ENCODE measurements around the gene THPO. TPM values are rescaled to one million over a fixed set of nuclear protein-coding genes. Genes with fewer than 3 reads are reported as not detected.

The THPO gene
- total RNA-seq, 1 experiment from 2014 or later: not detected

DNA sequence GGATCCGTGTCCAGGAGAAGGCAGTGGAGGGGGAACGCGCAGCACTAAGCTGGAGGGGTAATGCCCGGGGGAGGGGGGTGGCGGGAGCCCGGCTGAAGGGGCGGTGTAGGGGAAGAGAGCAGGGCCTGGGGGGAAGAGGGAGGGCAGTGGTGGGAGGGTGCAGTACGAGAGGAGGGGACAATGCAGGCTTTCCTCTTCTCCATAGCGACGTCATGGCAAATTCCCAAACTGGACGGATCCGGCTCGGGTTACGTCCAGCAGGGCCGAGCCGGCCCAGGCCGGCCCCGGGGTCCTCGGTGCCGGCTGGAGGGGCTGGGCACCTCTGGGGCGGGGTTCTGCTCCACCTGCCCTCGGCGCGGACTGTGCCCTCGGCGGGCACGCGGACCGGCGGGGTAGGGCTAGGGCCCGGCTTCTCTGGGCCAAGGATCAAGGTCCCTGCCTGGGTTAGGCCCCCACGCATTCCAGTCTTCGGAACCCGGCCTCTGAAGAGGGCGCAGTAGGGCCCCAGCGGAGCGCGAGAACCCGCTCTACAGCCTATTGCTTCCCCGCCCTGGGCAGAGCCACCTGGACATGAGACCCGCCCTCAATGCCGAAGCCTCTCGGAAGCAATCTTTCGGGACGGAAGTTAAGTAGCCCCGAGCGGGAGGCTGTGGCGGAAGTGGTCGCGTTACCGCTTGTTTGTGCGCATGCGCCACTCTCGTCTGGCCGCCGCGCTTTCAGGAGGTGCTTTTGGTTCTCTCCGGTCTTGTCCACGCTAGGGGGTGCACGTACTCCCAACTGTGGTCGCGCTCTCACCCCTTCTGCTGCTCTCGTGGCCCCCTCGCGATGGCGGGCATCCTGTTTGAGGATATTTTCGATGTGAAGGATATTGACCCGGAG lies 15.1 kb downstream of the THPO start:
- peak; percentile 99 for DNase-seq (ENCODE audit: low read depth)

DNA sequence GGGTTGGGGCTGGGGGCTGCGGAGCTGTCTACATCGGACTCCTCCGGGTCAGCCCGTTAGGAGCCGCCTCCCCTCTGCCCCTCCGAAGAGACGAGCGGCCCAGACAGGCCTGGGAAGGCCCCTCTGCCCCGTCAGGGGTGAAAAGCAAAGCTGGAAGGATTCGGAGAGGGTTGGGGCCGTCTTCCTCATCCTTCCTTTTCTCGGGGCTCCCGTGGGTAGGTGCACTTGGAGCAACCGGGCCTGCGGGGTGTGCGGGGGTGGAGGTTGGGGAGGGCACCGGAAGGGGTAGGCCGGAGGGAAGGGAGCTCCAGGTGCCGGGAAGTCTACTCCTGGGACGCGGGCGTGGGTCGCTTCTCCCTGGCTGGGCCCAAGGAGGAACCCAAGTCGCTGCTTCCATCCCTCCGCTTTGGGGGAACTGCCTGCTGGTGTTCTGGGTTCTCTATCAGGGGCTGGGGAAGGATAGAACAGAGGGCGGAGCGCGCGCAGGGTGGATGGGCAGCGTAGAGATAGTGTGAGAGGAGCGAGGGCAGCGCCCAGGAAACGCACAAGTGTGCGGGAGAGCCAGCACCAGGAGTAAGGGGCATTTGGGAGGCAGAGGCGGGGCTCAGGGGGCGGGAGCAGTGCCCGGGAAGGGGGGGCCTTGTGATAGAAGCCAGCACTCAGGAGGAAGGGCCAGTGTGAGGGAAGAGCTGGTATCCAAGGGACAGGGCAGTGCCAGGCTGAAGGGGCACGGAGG lies 15.9 kb downstream of the THPO start:
- peak; percentile 79 for DNase-seq (ENCODE audit: low read depth)

DNA sequence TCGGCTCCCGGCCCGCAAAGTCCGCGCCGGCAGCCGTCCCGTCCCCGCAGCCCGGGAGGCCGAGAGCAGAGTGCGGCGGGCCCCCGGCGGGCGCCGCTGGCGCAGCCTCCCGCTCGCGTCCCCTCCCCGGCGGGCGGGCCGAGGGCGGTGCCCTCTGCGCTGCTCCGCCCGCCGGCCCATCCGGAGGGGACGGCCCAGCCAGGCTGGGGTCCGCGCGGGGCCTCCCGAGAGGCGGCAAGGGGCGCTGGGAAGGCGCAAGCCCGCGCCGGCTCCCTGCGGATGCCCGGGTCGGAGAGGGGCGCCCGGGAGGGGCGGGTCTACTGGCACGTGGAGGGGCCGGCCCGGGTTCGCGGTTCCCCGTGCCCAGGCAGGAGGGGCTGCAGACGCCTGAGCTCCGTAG lies 16.5 kb downstream of the THPO start, which contains the start of the genes CLCN2 and POLR2H:
CLCN2 (minus strand) TSS at position 74 of the 400 bp plus-strand sequence. CDS start 126 bp downstream, outside the sequence.
POLR2H (plus strand) TSS at position 179 of the 400 bp plus-strand sequence. CDS start 1,783 bp downstream, outside the sequence.
- DNase-seq (ENCODE audit: low read depth): peak; percentile 76

DNA sequence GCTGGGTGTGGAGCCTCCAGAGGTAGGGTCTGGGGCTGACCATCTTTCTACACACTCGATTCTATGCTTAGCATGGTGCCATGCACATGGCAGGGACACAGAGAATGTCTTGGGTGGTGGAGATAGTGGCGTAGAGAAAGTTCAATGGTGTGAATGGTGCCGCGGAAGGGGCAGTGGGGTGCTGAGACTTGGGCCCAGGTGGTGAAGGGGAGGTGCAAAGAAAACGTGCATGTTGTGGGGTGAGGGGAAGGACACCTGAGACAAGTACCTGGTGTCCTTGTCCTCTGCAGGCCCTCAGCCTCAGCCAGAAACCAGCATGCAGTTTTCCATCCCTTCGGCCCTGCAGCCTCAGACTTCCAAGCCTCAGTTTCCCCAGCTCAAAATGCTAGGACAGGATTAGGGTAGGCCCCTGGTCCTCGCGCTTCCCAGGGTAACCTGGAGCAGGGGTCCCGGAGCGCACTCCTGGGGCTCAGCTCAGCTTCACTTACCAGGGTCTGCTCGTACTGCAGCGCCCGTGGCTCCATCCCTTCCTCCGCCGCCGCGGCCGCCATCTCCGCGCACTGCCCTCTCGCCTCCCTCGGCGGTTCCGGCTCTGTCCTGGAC lies 17.0 kb downstream of the THPO start:
- DNase-seq (ENCODE audit: low read depth): no peak

DNA sequence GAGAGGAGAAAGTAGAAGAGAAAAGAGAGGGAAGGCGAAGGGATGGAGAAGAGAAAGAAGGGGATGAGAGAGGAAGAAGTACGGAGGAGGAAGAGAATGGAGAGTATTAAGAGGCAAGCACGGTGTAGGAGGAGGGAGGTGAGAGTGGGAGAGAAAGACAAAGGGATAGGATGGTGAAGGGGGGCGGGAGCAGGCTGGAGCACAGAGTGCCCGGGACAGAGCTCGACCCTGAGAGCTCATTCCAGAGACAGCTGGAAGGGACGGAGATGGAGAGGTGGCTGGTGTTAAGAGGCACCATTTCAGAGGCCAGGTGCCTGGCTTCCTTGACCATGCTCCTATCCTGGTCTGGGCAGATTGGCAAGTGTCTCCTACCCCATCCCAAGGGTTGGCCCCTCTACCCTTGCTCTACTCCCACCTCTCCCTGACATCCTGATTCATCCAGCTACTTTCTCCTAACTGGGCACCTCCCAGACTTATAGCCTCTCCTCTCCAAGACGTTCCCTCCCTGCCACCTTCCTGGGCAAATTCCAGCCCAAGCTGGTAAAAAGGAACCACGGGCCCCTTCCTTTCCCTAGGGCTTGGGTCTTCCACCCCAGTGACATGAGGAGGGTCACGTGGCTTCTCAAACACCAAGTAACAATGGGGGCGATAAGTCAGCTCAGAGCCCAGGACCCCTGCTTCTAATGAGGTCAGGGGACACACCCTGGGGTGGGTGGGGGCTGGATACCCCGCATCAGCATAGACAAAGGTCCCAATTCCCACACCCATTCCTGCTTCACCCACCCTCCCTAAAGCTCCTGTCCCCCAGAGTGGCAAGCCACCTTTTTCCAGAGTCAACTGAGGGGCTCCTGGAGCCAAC lies 17.7 kb downstream of the THPO start:
- no peak for DNase-seq (ENCODE audit: low read depth)

DNA sequence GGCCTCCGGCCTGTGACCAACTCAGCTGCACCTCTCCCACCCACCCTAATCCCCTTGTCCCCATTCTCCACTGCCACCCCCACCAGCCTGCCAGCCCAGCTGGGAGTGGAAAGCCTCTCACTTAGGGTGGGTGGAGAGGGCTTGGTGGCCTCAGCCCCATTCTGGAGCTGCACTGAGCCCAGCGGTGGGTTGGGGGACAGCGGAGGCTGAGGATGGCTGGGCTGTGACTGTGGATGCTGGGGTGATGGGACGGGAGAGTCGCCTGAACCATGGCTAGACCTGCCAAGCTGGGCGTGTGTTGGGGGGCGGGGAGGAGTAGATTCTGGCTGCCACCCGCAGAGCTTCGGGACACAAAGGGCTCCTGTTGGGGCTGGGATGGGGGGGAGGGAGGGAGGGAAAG lies 18.4 kb downstream of the THPO start:
- DNase-seq (ENCODE audit: low read depth): no peak

DNA sequence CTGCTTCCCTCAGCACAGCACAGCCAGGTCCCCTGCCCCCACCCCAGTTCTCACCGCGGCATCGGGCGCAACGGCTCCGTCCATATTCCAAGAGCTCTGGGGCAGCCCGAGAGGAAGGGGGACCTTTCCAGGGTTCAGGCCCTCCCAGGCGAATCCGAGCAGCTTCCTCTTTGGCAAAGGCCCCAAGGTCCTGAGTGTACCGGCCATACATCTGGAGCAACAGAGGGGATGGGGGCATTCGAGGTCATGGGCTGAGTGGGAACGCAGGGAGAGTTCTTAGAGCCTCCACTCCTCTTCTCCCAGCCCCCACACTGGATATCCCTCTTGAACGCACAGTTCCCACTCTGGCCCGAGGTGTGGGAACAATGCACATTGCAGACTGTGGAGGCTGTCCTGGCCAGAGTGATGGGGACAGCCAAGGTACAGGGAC lies 19.1 kb downstream of the THPO start:
- no peak for DNase-seq (ENCODE audit: low read depth)

DNA sequence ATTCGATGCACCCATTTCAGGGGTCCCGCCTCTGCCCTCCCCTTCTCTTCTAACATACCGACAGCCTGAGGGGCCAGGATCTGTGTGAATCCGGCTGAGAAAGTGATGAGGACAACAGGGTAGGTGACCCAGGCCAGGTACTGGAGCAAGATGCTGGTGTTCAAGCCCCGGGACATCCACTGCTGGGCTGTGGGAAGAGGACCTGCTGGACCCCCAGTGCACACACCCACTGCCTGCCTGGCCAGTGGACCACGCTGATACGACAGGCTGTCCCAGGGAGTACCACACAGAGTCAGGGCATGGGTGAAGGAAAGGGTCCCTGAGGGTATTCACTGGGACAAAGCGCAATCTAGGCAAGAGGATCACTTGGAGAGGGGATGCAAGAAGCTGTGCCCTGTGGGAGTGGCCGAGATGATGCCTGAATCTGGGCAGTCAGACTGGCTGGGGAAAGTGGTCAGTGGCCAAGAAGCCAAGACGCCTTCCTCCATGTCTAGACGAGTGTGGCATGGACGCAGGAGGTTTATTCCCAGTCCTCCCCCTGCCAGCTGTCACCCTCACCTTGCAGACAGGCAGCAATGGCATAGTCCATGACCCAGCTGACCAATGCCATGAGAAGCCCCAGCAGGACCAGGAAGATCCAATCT lies 19.8 kb downstream of the THPO start:
- DNase-seq (ENCODE audit: low read depth): no peak

DNA sequence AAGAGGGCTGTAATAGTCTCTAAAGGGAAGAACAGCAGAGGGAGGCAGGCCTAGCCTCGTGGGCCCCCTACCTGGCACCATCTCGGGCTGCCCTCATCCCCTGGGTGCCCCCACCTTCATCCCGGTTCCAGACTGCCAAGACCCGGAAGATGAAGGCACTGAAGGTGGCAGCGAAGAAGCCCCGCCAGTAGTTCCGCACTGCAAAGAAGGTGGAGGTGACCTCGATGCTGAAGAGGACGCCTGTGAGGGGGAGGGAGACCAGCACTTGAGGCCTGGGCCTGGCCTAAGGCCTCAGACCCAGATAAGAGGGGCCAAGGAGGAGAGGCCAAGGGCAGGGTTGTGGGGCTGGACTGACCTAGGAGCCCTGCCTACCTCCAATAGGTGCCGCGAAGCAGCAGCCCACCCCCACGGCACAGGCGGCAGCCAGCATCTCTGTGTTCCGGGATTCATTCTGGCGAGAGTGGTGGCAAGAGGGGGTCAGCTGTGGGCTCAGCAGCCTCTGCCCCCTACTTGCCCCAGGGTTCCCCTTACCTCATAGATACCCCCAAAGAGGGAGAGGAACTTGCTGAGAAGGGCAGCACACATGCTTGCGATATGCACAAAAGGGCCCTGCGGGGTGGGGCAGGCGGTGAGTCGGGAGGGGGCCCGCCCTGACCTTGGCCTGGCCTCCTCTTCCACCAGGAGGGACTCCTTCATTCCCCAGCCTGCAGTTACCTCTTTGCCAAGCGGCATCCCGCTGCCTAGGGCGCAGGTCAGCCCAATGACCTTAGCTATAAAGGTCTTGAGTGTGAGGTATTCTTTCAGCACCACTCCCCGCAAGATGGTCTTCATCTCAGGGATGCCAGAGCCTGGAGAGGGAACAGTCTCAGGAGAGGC lies 20.5 kb downstream of the THPO start:
- DNase-seq (ENCODE audit: low read depth): no peak

DNA sequence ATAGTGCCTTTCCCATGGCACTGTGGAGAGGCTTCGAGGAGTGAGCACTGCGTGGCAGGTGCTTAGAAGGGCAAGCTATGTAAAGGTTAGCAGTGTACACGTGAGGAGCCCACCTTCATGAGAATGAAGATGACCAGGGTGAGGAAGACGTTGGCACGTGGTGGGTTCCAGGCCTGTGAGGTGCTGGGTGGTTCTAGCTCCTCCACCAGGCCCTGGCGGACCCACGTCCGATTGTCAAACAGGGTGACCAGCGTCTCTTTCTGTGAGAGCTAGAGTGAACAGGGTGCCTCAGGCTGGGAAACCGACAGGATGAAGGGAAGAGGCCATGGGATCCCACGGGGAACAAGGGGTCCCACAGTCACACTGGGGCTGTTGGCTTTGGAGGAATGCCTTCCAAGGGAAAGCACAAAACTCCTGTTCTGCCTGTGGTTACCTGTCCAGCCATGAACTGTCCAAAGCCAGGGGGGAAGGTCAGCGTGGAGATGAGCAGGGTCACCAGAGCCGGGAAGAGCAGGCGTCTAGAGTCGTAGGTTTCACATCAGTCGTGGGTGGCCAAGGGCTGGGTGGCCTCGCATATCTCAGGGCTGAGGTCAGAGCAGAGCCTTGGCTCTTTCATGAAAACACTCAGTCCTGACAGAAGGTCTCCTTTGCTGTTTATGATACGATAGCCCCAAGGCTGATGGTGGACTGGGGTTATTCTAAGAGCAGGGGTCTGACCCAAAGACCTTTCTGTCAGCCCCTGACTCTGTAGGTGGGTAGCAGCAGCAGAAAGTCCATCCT lies 22.6 kb downstream of the THPO start:
- no peak for DNase-seq (ENCODE audit: low read depth)

DNA sequence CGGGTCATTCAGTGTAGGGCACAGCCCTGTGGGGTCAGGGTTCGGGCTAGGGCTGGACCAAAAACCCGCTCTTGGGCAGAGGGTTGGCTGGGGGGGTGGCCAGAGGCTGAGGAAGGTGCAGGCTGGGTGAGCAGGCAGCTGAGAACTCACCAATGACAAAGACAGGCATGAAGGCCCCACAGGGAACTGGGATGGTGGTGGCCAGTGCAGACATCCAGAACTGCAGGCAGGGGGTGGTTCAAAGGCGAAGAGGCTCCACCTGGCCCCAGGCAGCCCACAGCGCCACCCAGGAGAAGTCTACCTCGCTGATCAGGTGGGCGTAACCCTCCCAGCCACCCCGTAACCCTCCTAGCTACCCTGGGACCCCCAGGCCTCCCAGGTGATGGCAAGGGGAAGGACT lies 23.3 kb downstream of the THPO start:
- DNase-seq (ENCODE audit: low read depth): no peak

DNA sequence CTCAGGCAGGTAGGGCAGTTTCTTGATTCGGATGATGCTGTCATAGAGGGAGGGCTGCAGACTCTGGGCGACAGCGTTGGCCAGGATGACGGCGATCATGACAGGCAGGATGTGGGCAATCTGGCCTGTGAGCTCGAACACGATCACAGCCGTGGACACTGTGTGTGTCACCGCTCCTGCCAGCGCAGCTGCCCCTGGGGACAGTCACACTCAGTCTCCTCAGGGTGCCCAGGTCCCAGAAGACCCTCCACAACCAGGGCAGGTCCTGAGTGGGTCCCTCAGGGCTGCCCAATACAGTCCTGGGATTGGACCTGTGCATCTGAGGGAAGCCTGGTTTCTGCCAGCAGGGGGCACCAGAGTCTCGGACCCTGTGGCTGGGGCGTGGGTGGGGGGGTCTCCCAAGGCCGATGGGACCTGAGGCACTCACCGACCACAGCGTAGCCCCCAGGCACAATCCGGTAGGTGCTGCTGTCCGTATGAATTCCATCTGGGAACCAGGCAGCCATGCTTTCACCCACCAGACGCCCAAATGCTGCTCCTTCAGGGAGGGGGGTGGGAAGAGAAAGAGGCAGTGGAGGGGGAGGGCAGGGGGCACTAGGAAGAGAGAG lies 23.8 kb downstream of the THPO start:
- DNase-seq (ENCODE audit: low read depth): peak; percentile 61

DNA sequence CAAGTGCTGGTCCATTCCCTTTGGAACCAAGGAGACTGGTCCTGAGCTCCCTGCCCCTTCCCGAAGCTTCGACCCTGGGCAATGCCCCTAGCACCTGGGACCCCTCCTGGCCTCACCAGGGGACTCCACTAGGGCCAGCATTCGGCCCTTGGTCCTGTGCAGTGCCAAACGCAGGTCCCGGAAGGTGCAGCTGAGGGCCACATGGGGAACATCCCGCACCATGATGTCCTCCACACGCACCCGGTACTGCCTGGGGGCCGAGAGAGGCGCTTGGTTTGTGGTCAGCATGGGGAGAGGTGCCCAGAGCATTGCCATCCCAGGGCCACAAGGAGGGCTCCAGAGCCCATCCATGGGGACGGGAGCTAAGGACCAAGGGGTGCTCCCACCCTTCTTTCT lies 24.5 kb downstream of the THPO start:
- DNase-seq (ENCODE audit: low read depth): no peak

DNA sequence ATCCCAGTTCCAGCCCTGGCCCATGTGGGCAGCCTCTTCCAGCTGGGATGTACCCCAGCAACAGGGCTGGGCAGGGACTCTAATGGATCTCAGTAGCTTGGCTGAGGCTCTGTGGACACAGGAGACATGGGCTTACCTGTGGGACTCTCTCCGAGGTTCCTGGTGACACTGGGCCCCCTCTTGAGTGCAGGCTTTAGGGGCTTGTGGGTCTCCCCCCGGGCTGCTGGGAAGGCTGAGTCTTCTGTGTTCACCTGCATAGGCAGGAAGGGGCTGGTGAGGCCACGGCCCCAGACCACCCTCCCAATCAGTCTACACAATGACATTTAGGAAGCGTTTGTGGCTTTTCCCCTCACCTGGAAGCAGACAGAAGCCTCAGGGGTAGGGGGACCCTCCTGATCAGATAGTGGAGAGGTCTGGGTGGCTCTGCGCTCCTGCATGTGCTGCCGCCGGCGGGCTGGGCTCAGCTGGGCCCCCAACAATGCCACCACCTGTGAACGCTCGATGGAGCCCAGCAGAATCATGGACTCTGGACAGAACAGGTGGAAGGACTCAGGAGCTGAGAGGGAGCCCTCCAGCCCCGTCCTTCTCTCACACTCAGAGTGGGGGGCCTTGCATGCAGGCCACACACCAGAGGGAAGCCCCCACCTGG lies 25.0 kb downstream of the THPO start:
- no peak for DNase-seq (ENCODE audit: low read depth)

DNA sequence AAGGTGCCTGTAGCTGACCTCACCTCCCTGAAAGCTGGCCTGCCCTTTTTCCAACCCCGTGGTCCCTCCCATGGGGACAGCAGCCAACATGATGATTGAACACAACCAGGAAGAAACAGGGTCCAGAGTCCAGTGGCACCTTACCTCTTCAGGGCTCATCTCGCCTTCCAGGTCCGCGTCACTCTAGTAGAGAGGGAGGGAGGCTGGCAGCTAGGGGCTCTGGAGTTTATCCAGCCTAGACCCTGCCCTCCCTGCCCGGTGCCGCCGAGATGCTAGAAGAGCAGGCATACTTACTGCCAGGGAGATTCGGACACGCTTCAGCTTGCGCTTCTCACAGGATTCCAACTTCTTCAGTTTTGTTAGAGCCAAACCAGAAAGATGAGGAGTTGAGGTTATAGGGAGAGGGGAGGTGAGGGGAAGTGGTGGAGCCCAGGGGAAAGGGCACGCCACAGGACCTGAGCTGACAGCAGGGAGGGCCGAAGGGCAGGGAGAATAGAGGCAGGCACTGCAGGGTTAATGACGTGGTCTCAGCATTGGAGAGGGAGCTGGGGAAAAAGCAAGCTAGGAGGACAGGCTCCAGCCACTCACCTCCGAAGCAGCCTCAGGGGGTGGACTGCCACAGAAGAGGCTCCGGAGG lies 25.7 kb downstream of the THPO start:
- DNase-seq (ENCODE audit: low read depth): no peak

DNA sequence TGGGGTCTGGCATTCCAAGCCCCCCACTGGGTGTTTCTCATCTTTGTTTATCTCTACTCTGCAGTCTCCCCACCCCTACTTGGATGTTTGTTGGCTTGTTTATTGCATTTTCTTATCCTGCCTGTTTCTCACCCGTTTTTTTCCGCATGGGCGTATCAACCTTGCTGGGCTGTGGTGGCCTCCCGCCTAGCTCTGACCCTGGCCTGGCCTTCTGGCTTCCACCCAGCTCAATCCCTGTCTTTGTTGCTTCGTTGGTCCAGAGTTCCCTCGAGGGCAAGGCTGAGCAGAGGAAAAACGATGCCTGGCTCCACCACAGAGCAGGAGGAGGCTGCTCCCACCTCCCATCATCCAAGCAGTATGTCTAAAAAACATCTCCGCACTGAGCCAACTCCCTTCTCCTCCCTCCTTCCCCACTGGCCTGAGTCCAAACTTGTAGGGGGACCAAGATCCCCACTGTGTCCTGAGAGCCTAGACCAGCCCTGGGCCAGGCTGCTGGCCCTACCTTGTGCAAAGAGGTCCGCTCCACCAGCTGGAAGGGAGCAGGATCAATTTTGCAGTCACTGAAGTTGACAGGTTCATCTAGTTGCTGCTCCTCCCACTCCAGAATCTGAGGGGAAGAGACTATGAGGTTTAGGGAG lies 26.4 kb downstream of the THPO start:
- DNase-seq (ENCODE audit: low read depth): no peak

DNA sequence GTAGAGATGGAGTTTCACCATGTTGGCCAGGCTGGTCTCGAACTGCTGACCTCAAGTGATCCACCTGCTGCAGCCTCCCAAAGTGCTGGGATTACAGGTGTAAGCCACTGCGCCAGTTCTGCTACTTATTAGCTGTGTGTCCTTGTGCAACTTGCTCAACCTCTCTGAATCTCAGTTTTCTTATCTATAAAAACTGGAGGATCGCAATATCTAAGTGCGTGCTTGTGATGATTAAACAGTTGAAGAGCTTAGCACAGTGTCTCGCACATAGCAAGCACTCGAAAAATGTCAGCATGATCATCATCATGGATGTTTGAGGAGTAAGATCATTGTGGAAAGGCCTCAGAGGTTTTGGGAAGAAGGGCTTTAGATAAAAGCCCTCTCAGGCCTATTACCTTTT lies 27.4 kb downstream of the THPO start:
- DNase-seq (ENCODE audit: low read depth): no peak
